ENCODE data around the gene EMC9.

DNA sequence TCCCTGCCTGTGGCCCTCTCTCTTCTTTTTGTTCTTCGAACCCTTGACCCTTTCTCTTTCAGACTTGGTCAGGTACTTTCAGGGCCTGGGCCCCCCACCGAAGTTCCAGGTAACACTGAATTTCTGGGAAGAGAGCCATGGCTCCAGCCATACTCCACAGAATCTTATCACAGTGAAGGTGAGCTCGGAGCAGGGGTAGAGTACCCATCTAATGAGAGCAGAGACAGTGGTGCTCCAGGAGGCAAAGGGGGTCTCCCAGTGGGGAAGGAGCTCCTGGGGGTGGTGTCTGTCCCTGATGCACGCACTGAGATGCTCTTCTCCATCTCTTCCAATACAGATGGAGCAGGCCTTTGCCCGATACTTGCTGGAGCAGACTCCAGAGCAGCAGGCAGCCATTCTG, 24.4 kb upstream of the EMC9 start:
- TF ChIP-seq CTCF (IDR thresholded peaks at IDR 0.05; ENCODE audit: low read length) (no peak), EZH2 (optimal IDR thresholded peaks at IDR 0.05; ENCODE audit: low read depth, low read length) (no peak)
